IPS-20b (cell line): ENCODE measurements around the gene DARS1.
"Not testable (repeated sequence)": the region's sequence is repeated elsewhere in the genome, so short reads cannot be mapped to it uniquely, and the experiment has no call there.

Source experiments
- H3K27ac ChIP-seq: one replicate; pipeline ENCODE4 v1.5.1; 2013; ENCODE audit warnings: low read length
- H3K27me3 ChIP-seq: 2 replicates; pipeline ENCODE4 v1.6.1; 2013; ENCODE audit warnings: mild to moderate bottlenecking, low read length, inconsistent platforms; ENCODE audit not compliant: insufficient read depth
- H3K36me3 ChIP-seq: 2 replicates; pipeline ENCODE4 v1.6.1; 2013; ENCODE audit warnings: low read depth, mild to moderate bottlenecking, inconsistent platforms, low read length, moderate library complexity; ENCODE audit not compliant: insufficient read depth
- H3K4me1 ChIP-seq: 2 replicates; pipeline ENCODE4 v1.6.1; 2013; ENCODE audit warnings: mild to moderate bottlenecking, control low read depth, inconsistent platforms, low read length, moderate library complexity; ENCODE audit not compliant: insufficient read depth
- H3K4me3 ChIP-seq: 2 replicates; pipeline ENCODE4 v1.5.1; 2013; ENCODE audit warnings: mild to moderate bottlenecking, low read length, inconsistent platforms
- H3K9ac ChIP-seq: 2 replicates; pipeline ENCODE4 v1.6.1; 2013; ENCODE audit warnings: low read depth, mild to moderate bottlenecking, inconsistent platforms, low read length, moderate library complexity
- H3K9me3 ChIP-seq: 2 replicates; pipeline ENCODE4 v1.6.1; 2013; ENCODE audit warnings: mild to moderate bottlenecking, low read depth, low read length, inconsistent platforms; ENCODE audit not compliant: insufficient read depth

The DARS1 gene

GRCh38 chr2:135894930-135895329, 90.5 kb downstream of the DARS1 start:
- Histone ChIP-seq H3K4me3 (no peak overlapping the region), H3K27me3 (no peaks in the 10 kb centered on the region), H3K9ac (no peak overlapping the region), H3K9me3 (no peaks in the 10 kb centered on the region), H3K4me1 (peaks cover 9% of the 10 kb centered on the region), H3K27ac (no peak overlapping the region), H3K36me3 (no peaks in the 10 kb centered on the region)

- H3K27me3 ChIP-seq, result no peaks in the 10 kb centered on the region
- H3K4me3 ChIP-seq, result no peak overlapping the region
- H3K9ac ChIP-seq, result no peak overlapping the region
- no peaks in the 10 kb centered on the region for H3K36me3 ChIP-seq
- peaks cover 1% of the 10 kb centered on the region; the same call in 1 of the 2 replicates for H3K9me3 ChIP-seq
- H3K27ac ChIP-seq, result no peak overlapping the region
- H3K4me1 ChIP-seq, result peaks cover 9% of the 10 kb centered on the region
Measured at GRCh38 chr2:135893374-135893794, 92.0 kb downstream of the DARS1 start.

DNA sequence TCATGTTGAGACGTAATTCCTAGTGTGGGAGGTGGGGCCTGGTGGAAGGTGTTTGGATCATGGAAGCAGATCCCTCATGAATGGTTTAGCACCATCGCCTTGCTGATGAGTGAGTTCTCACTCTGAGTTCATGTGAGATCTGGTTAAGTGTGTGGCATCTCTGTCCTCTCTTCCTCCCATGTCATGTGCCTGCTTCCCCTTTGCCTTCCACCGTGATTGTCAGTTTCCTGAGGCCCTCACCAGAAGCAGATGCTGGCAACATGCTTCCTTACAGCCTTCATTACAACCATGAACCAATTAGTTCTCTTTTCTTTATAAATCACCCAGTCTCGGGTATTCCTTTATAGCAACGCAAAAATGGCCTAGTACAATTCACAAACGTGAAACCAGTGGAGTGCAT, 94.6 kb downstream of the DARS1 start:
- Histone ChIP-seq H3K4me1 (peaks cover 9% of the 10 kb centered on the region), H3K27me3 (no peaks in the 10 kb centered on the region), H3K9me3 (peaks cover 6% of the 10 kb centered on the region; the same call in 1 of the 2 replicates), H3K27ac (no peak overlapping the region), H3K36me3 (no peaks in the 10 kb centered on the region), H3K4me3 (no peak overlapping the region), H3K9ac (peak overlapping the region; percentile 23; the same call in 1 of the 2 replicates)

- H3K4me3 ChIP-seq, result no peak overlapping the region
- no peaks in the 10 kb centered on the region for H3K36me3 ChIP-seq
- H3K27ac ChIP-seq, result no peak overlapping the region
- H3K27me3 ChIP-seq, result no peaks in the 10 kb centered on the region
- H3K4me1 ChIP-seq, result peaks cover 9% of the 10 kb centered on the region
- H3K9ac ChIP-seq, result no peak overlapping the region
- H3K9me3 ChIP-seq, result peaks cover 6% of the 10 kb centered on the region; the same call in 1 of the 2 replicates
Measured at GRCh38 chr2:135890149-135890548, 95.3 kb downstream of the DARS1 start.

- H3K9ac ChIP-seq, H3K9me3 ChIP-seq, H3K4me1 ChIP-seq, H3K27ac ChIP-seq, H3K36me3 ChIP-seq, H3K4me3 ChIP-seq, H3K27me3 ChIP-seq: not testable (repeated sequence)
Measured at GRCh38 chr2:135888587-135888986, 96.8 kb downstream of the DARS1 start.

GRCh38 chr2:135885709-135886108, 99.7 kb downstream of the DARS1 start:
- Histone ChIP-seq H3K4me3 (no peak overlapping the region), H3K36me3 (no peaks in the 10 kb centered on the region), H3K4me1 (no peaks in the 10 kb centered on the region), H3K9me3 (peaks cover 6% of the 10 kb centered on the region; the same call in 1 of the 2 replicates), H3K27me3 (no peaks in the 10 kb centered on the region), H3K9ac (no peak overlapping the region), H3K27ac (no peak overlapping the region)

DNA sequence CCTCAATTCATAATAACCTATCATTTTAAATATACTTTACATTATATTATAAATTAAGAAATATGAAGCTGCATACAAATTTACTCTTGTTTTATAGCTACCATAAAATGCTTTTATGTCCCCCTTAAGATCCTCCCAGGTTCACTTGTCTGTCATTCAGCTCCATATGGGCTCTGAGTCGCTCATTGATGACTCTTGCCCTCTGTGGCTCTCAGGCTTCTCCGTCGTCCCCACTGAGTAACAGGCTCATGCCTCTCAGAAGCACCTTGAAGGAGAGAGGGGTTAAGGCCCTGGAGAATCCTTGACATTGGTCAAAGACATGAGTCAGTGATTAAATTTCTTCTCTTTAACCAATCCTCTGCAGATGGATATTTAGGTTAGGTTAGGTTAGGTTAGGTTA, 103.0 kb downstream of the DARS1 start:
- Histone ChIP-seq H3K4me1 (no peaks in the 10 kb centered on the region), H3K36me3 (no peaks in the 10 kb centered on the region), H3K4me3 (no peak overlapping the region), H3K9me3 (no peaks in the 10 kb centered on the region), H3K27me3 (no peaks in the 10 kb centered on the region), H3K9ac (no peak overlapping the region), H3K27ac (no peak overlapping the region)

DNA sequence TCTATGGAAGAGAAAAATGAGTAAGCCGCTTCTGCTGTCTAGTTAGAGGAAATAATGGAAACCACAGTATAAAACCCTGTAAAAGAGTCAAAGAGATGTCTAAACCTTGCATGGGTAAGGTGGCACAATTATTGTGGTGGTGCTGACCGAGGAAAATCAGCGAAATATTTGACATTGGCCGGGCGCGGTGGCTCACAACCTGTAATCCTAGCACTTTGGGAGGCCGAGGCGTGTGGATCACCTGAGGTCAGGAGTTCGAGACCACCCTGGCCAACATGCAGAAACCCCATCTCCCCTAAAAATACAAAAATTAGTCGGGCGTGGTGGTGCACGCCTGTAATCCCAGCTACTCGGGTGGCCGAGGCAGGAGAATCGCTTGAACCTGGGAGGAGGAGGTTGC, 108.7 kb downstream of the DARS1 start:
- Histone ChIP-seq H3K9ac (peak overlapping the region; percentile 91; the same call in 1 of the 2 replicates), H3K36me3 (peaks cover 24% of the 10 kb centered on the region), H3K4me3 (peak overlapping the region; percentile 71)
- H3K27ac ChIP-seq, H3K9me3 ChIP-seq, H3K4me1 ChIP-seq, H3K27me3 ChIP-seq: not testable (repeated sequence)

DNA sequence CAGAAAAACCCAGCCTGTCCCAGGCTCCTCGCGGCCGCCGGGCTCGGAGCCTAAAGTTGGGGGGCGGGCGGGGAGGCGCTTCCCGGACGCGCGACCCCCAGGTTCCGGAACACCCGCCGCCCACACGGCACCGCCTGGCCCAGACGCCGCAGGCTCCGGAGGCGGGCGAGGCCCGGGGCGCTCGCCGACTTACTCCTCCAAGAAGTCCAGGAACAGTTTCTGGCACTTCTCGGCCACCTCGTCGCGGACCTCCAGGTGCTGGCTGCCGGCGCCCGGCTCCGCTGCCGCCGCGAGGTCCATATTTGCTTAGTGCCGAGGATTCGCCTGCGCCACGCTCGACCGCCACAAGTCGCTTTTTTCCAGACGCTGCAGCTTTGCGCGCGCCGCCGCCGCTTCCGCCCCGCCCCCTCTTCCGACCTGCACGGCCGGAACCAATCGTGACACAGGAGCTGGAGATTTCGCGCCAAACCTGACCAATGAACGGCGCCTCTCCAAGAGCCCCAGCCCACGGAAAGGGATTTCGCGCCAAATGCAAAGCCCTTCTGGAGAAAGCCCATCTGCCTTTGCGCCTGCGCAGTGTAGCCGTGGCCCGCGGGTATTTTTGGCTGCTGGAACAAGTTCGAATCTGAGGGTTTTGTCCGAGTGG, 109.2 kb downstream of the DARS1 start, which contains the start of gene MCM6:
TSS of gene MCM6 (minus strand) at position 378 of the 646 bp plus-strand sequence. CDS start at position 300, 78 bp downstream.
- Histone ChIP-seq H3K27me3 (no peaks in the 10 kb centered on the region), H3K36me3 (peaks cover 30% of the 10 kb centered on the region), H3K4me3 (peak within 1 kb of the TSS; percentile 71), H3K9me3 (no peaks in the 10 kb centered on the region), H3K27ac (no peak within 1 kb of the TSS), H3K9ac (peak within 1 kb of the TSS; percentile 91), H3K4me1 (no peaks in the 10 kb centered on the region; the same call in 1 of the 2 replicates)

DNA sequence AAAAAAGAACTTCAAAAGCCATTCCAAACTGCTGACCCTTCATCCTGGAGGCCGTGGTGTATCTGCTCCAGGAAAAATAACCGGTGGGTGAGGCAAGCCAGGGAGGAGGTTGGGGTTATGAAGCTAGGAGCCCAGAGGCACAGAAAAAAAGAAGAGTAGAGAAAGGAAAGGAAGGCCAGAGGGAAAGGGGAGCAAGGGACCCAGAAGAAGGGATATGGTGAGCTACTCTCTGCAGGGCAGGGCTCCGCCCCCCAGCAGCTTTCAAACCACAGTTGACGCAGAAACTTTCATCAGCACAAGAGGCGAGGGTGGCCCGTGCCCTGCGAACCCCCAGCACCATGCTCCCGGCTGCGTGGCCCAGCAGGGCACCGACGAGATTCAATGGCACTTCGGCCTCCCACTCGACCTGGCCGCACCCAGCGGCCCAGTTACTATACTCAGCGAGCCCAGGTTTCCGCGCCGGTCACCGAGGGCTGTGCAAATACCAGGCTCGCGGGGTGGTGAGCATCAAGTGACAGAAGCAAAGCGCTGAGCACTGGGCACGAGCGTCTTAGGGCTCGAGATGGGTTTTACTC, 109.8 kb downstream of the DARS1 start:
- H3K27ac ChIP-seq, result no peak overlapping the region
- H3K27me3 ChIP-seq, result no peaks in the 10 kb centered on the region
- H3K9me3 ChIP-seq, result no peaks in the 10 kb centered on the region
- H3K9ac ChIP-seq, result peak overlapping the region; percentile 91
- peak overlapping the region; percentile 71 for H3K4me3 ChIP-seq
- peaks cover 36% of the 10 kb centered on the region for H3K36me3 ChIP-seq
- H3K4me1 ChIP-seq, result no peaks in the 10 kb centered on the region; the same call in 1 of the 2 replicates

DNA sequence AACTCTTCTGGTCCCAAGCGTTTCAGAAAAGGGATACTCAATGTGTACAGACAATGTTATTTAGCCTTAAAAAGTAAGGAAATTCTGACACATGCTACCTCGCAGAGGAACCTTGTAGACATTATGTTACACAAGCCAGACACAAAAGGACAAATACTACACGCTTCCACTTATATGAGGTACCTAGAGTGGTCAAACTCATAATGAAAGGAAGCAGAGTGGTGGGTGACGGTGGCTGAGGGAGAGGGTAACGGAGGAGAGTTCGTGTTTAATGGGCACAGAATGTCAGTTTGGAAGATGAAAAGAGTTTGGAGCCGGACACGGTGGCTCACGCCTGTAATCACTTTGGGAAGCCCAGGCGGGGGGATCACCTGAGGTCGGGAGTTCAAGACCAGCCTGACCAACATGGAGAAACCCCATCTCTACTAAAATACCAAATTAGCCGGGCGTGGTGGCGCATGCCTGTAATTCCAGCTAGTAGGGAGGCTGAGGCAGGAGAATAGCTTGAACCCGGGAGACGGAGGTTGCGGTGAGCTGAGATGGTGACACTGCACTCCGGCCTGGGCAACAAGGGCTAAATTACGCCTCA, 110.6 kb downstream of the DARS1 start:
- Histone ChIP-seq H3K36me3 (peaks cover 43% of the 10 kb centered on the region), H3K27me3 (no peaks in the 10 kb centered on the region), H3K9me3 (no peaks in the 10 kb centered on the region), H3K27ac (no peak overlapping the region), H3K4me1 (no peaks in the 10 kb centered on the region; the same call in 1 of the 2 replicates), H3K4me3 (peak overlapping the region; percentile 71), H3K9ac (peak overlapping the region; percentile 91; the same call in 1 of the 2 replicates)

DNA sequence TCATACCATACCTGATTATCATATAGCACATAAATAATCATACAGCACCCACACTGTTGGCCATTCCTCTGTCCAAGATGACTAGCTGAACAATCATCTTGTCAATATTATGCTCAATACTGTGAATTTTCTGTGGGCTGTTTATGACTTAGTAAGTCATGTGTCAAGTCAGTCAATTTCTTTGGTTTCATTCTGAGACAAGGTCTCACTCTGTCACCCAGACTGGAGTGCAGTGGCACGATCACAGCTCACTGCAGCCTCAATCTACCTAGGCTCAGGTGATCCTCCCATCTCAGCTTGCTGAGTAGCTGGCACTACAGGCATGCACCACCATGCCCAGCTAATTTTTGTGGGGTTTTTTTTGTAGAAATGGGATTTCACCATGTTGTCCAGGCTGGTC, 114.9 kb downstream of the DARS1 start:
- H3K27ac ChIP-seq, result no peak overlapping the region
- H3K4me3 ChIP-seq, result no peak overlapping the region
- no peaks in the 10 kb centered on the region for H3K9me3 ChIP-seq
- H3K36me3 ChIP-seq, result peaks cover 86% of the 10 kb centered on the region
- no peaks in the 10 kb centered on the region for H3K27me3 ChIP-seq
- no peak overlapping the region for H3K9ac ChIP-seq
- H3K4me1 ChIP-seq, result no peaks in the 10 kb centered on the region; the same call in 1 of the 2 replicates
